HG03135 (cell line): ENCODE data around the gene CHGA.

ENCODE experiments used
- ATAC-seq: cut with Tn5 transposase; IDR thresholded peaks from one replicate; pipeline ENCODE4 v1.9.1; 2021; ENCODE audit warnings: mild to moderate bottlenecking, moderate library complexity; ENCODE audit not compliant: unreplicated experiment

CHGA gene

GRCh38 chr14:92903359-92903758, 19.6 kb upstream of the CHGA start:
- ATAC-seq: no peak

DNA sequence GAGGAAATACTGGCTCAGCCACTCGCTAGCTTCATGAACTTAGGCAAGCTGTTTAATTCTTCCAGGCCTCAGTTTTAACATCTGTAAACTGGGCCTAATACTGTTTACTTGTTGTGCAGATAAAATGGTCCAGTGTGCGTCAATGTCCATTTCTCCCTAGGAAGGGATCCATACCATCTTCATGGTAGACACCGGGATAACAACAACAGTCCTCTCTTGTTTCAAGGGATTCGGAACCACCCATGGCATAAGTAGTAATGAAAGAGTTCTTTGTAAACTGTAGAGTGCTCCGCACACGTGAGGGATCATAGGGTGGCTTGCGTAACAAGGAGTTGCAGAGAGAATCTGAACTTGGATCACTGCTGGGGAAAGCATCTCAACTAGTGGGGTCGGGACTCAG, 17.3 kb upstream of the CHGA start:
- no peak for ATAC-seq

GRCh38 chr14:92906420-92906819, 16.5 kb upstream of the CHGA start:
- ATAC-seq: no peak

DNA sequence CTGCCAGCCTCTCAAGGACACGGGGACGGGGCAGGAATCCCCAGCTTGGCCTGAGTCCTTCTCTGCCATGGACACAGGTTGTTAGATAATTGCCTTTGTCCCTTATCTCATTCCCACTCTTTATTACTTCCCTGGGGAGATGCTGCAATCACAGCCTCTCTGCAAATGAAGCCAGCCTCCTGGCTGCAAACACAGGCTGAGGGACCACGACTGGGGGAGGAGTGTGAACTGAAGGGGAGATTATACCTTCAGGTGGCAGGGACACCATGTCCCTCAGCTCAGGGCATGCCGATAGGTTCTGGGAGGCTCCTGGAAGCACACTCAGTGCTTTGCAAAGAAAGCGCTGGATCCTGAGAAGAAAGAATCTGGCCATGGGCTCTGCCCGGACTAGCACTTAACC, 16.1 kb upstream of the CHGA start:
- no peak for ATAC-seq

DNA sequence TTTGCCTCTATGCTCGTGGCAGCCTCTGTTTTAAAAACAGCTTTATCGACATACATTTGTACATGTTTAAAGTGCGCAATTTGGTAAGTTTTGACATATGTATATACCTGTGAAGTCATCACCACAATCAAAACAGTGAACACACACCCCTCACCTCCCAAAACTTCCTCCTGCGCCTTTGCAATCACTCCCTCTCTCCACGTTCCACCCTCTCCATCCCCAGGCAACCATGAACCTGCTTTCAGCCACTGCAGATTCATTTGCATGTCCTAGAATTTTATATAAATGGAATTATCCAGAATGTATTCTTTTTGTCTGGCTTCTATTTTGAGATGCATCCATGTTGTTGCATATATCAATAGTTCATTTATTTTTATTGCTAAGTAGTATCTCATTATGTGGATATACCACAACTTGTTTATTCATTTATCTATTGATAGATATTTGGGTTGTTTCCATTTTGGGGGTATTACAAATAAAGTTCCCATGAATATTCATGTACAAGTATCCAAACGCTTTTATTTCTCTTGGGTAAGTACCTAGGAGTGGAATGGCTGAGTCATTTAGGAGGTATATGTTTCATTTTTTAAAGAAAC, 15.5 kb upstream of the CHGA start:
- no peak for ATAC-seq

DNA sequence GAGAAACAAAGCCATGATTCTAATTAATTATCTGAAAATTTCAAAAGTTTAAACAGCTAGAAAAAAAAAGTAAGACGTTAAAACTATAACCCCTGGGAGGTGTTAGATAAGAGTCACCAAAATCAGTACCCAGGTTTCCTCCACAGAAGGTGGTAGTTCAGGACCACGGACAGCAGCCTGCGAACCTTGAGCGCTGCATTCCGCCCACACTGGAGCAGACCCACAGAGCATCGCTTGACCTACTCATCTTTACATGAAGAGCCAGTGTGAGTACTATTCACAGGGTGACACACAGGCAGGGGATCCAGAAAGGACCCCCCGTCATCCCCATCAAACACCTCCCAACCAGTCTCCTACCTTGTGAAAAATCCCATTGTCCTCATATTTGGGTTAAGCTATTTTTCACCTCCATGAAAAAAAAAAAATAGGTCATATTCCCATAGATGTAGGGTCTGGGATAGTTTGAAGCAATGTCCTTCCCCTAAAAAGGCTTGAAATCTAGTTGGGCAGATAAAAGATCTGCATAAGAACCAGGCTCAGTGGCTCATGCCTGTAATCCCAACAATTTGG, 8.8 kb upstream of the CHGA start:
- ATAC-seq: no peak

DNA sequence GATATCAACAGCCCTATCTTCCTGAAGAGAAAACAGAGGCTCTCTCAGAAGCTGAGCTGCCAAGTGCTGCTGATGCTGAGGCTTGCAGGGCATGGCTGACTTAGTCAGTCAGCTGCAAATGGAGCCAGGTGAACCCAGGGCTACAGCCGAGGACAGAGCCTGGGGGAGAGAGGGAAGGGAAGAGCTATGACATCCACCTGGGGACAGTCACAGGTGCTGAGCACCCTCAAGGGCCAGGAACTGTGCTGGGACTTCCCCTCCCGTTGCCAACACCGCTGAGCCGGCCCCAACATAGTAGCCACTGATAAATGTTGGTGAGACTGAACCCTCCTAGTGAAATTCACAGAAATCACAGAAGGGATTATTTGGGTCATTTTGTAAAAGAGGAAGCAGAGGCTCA, 6.7 kb upstream of the CHGA start:
- ATAC-seq: no peak

GRCh38 chr14:92917041-92917940, 5.7 kb upstream of the CHGA start:
- no peak for ATAC-seq

DNA sequence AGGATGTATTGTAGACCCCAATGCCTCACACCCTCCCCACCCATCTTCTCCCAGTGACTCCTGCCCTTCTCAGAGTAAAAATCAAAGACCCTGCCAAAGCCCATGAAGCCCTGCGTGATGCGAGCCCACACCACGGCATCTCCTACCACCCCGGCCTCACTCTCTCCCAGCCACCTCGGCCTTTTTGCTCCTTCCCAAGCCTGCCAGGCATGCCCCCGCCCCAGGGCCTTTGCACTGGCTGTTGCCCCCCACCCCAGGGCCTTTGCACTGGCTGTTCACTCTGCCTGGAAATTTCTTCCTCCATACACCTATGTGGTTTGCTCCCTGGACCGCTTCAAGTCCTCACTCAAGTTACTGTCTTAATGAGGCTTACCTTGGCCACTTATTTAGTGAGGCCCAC, 5.0 kb upstream of the CHGA start:
- ATAC-seq: no peak

DNA sequence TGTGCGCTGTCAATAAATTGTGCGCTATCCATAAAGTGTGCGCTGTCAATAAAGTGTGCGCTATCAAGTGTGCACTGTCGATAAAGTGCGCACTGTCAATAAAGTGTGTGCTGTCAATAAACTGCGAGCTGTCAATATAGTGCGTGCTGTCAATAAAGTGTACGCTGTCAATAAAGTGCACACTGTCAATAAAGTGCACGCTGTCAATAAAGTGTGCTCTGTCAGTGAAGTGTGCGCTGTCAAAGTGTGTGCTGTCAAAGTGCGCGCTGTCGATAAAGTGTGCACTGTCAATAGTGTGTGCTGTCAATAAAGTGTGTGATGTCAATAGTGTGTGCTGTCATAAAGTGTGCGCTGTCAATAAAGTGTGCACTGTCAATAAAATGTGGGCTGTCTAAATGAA, 2.9 kb upstream of the CHGA start:
- no peak for ATAC-seq

GRCh38 chr14:92922155-92922735, 705 bp upstream of the CHGA start:
- no peak for ATAC-seq

DNA sequence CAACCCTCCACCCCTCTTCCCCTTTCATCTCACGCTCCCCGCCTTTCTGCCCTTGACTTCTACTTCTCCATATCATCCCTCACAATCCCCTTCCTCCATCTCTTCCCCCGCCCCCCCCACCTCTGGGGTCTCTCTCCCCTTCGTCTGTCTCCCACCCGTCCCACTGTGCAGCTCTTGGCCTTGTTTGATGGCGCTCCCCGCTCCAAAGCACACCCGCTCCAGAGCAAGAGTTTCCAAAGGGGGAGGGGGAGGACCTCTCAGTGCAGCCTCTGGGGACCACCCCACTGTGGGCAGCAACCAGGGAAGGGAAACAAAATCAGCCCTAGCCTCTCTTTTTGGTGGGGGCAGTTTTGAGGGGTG, 774 bp downstream of the CHGA start:
- ATAC-seq: no peak

DNA sequence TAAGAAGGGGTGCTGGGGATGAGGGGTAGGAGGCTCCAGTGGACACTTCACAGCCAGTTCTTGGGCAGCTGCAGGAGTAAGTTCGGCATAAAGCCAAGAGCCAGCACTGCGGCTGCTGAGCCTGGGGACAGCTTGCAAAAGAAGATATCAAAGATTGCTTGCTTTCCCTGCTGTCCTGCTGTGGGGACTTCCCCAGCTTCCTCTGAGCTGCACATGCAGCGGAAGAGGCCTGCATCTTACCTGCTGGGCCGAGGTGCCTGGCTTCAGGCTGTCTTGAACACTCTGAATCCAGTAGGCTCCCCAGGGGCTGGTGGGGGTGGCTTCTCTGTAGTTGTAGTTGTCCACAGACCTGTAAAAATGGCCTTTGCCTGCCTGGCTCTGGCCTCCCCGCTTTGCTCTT, 1.3 kb downstream of the CHGA start:
- no peak for ATAC-seq

DNA sequence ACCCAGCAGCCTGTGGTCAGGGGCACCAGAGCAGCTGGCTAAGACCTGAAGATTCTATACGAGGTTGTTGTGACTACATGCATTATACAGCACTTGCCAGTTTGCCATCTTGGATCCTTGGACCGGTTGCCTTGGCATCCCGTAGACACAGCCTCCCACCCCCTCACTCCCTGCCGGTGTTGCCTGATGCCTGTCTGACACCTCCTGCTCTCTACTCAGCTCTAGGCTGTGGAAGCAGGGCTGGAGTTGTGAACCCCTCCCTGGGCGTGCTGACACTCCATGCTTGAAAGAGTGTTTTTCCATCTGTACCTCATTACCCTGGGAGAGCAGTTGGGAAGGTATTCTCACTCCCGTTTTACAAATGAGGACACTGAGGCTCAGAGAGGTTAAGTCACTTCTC, 2.5 kb downstream of the CHGA start:
- ATAC-seq: no peak

DNA sequence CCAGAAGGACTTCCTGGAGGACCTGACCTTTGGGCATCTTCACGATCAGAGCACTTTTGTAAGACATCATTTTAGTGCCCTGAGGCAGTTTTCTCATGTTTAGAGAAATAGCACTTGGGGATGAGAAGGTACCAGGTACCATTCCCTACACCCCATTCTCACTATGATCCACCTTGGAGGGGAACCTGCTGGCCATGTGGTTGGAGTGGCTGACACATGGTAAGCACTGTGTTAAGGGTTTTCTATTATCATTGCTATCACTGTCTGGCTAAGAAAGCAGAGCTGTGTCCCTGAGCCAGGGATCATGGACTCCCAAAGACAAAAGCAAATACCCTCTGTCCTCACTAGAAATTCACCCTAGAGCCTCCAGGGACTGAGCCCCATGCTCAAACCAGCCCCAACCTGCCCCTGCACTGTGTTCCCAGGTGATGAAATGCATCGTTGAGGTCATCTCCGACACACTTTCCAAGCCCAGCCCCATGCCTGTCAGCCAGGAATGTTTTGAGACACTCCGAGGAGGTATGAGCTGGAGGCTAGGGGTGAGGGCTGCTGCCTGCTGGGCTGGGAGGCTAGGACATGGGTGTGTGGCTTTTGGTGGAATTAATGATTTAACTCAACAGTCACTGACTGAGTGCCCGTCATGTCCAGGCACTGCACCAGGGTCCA, 3.4 kb downstream of the CHGA start:
- no peak for ATAC-seq

DNA sequence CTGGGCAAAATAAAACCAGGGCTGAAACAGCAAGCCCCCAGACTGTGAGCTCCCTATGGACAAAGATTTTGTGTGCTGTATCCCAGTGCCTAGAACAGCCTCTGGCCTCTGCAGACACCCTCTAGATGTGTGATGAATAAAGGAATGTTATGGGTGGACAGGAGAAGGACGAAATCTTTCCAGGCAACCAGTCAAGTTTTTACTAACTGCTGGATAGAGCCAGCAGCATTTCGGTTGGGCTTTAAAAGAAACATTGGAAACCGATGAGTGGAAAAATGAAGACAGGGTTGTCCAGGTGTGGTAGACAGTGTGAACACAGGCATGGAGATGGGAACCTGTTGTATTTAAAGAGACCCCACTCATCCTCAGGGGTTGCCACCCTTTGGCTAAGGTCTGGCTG, 4.0 kb downstream of the CHGA start:
- no peak for ATAC-seq

DNA sequence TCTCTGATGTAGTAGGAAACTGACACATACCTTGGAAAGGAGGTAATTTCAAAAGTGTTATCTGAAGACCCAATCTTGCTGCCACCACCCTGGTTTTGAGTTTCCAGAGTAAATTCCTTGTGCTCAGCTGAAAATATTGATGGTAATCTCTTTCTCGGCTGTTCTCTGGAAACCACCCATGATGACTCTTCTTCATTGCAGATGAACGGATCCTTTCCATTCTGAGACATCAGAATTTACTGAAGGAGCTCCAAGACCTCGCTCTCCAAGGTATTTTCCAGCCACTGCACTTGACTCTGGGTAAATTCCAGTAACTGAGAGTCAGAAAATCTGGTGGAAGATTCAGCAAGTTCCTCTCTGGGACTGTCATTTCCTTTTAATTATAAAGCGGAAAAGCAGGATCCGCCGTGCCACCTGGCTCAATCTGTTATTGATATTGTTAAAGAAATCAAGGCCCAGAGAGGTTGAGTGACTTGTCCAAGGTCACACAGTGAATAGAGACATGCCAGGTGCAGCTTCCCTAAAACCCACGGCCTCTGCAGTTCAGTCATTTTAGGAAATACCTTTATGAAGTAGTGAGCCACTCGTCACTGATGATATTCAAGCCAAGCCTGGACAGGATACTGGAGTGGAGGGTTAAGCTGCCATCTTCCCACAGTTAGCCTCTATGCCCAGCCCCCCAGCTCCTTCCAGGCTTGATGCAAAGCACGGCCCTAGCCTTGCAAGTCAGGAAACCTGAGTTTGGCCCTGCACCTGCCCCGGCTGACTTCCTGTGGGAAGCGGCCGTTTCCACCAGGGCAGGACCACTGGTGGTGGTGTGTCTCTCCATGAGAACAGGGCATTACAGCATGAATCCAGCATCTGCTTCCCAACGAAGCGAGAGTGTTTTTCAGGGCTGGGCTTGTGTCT, 4.7 kb downstream of the CHGA start:
- ATAC-seq: no peak

- ATAC-seq: no peak
Measured at GRCh38 chr14:92928258-92928629, 5.3 kb downstream of the CHGA start.

DNA sequence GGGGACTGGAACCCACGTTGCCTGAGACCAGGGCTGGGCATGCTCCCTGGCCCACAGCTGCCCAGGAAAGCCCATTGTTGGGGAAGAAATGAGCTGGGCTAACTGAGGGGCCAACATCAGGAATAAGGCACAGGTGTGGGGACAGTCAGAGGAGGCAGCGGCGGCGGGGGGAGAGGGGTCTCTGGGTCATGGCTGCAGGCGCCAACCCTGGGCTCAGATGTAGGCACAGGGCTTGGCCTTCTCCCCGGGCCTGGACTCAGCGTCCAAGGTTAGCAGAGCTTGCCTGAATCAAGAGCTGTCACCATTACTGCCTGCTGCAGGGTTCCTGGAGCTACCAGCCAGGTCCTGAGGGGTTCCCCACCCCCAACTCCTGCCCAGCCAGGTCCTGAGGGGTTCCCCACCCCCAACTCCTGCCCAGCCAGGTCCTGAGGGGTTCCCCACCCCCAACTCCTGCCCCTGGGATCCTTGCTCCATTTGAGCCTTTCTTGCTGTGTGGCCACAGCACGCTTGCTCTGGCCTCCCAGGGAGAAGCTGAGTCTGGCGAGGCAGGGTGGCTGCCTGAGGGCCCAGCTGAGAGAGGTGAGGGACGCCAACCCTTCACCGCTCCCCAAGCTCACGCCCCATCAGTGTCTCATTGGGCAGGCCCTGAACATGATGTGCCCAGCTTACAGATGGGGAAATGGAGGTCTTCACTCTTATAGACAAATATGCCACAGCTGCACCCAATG, 6.2 kb downstream of the CHGA start:
- ATAC-seq: no peak
